HUES48 (cell line): Measurements from ENCODE around the gene CCDC40.

Experiments used
- H3K27ac ChIP-seq: one replicate; pipeline ENCODE4 v1.7.0; 2013; ENCODE audit warnings: low read depth, low read length, inconsistent platforms
- H3K27me3 ChIP-seq: 2 replicates; pipeline ENCODE4 v1.6.1; 2013; ENCODE audit warnings: mild to moderate bottlenecking, low read length; ENCODE audit not compliant: control insufficient read depth, insufficient read depth
- H3K36me3 ChIP-seq: 2 replicates; pipeline ENCODE4 v1.6.1; 2013; ENCODE audit warnings: low read length; ENCODE audit not compliant: control insufficient read depth, insufficient read depth
- H3K4me1 ChIP-seq: 2 replicates; pipeline ENCODE4 v1.6.1; 2013; ENCODE audit warnings: mild to moderate bottlenecking, low read length; ENCODE audit not compliant: control insufficient read depth, insufficient read depth
- H3K4me3 ChIP-seq: 2 replicates; pipeline ENCODE4 v1.5.1; 2013; ENCODE audit warnings: mild to moderate bottlenecking, low read depth, low read length
- H3K9ac ChIP-seq: 2 replicates; pipeline ENCODE4 v1.6.1; 2013; ENCODE audit warnings: mild to moderate bottlenecking, low read depth, low read length, moderate library complexity
- H3K9me3 ChIP-seq: 2 replicates; pipeline ENCODE4 v1.6.1; 2013; ENCODE audit warnings: low read length; ENCODE audit not compliant: control insufficient read depth, insufficient read depth

The CCDC40 gene

DNA sequence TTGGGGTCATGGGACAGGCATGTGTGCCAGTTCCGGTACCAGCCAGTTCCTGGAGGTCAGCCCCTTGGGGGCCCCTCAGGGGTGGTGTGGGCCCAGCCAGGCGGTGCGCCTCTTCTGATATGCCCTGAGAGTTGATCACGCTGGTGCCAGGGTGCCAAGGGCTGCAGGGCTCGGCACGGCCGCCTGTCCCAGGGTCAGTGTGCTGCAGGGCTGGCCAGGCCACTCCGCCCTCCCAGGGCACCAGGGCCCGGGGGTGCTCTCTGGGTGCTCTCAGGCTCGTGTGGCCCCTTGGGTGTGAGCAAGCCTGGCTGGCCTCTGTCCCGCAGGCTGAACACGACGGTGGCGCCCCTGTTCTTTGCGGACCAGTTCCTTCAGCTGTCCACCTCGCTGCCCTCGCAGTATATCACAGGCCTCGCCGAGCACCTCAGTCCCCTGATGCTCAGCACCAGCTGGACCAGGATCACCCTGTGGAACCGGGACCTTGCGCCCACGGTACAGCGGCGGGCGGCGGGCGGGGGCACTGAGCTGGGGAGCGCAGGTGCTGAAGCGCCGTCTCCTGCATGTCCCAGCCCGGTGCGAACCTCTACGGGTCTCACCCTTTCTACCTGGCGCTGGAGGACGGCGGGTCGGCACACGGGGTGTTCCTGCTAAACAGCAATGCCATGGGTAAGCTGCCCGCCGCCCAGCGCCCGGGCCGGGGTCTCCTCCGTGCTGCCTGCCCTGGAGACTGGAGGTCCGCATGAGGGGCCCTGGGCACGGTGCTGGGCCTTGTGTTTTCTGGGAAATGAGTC, 71.0 kb downstream of the CCDC40 start:
- Histone ChIP-seq H3K27ac (no peak overlapping the region), H3K4me1 (no peaks in the 10 kb centered on the region; the same call in 1 of the 2 replicates), H3K9ac (no peak overlapping the region), H3K27me3 (no peaks in the 10 kb centered on the region), H3K9me3 (no peaks in the 10 kb centered on the region), H3K36me3 (no peaks in the 10 kb centered on the region), H3K4me3 (no peak overlapping the region)

DNA sequence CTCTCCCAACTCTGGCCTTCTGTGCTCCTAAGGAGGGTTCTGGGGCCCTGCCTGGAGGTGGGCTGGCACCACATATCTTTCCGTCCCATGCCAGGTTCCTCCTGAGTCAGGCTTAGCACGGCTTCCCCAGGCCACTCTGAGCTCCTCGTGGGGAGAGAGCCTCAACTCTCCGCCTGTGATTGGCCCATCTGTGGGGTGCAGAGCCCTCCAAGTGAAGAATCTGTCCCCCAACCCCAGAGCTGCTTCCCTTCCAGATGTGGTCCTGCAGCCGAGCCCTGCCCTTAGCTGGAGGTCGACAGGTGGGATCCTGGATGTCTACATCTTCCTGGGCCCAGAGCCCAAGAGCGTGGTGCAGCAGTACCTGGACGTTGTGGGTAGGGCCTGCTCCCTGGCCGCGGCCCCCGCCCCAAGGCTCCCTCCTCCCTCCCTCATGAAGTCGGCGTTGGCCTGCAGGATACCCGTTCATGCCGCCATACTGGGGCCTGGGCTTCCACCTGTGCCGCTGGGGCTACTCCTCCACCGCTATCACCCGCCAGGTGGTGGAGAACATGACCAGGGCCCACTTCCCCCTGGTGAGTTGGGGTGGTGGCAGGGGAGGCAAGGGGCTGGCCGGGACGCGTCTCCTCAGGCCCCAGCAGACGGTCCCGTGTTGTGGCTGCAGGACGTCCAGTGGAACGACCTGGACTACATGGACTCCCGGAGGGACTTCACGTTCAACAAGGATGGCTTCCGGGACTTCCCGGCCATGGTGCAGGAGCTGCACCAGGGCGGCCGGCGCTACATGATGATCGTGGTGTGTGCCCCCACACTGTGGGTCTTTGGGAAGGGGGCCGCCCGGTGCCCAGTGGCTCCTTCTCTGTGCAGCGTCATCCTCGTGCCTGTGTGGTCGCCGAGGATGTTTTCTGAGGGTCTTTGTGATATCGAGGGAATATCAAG, 71.9 kb downstream of the CCDC40 start:
- Histone ChIP-seq H3K4me1 (peaks cover 2% of the 10 kb centered on the region), H3K9ac (no peak overlapping the region), H3K27ac (no peak overlapping the region), H3K27me3 (no peaks in the 10 kb centered on the region), H3K36me3 (no peaks in the 10 kb centered on the region), H3K4me3 (no peak overlapping the region), H3K9me3 (no peaks in the 10 kb centered on the region)

DNA sequence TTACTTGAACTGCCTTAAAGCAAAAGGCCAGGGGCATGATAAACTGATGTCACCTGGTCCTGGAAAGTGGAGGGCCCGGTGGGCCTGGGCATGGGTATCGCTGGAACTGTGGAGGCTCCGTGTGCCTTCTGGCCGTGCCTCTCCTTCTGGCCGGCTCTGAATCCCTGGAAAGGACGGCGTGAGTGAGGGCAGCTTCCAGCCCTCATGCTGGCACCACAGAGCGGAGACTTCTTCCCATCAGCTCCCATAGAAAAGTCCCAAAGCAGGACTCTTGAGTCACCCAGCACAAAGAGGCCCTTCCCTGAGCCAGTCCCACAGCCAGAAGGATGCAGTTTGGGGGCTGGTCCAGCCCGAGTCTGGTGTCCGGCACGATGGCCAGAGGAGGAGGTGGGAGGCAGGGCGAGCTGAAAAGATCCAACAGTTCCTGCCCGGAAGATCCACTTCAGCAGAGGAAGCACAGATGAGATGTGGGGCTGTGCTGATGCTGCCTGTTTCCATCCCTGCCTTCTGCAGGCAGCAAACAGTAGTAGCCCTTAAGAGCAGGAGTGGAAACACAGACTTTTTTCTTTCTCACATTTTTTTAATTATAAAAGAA, 72.7 kb downstream of the CCDC40 start:
- H3K9me3 ChIP-seq: no peaks in the 10 kb centered on the region
- no peak overlapping the region for H3K4me3 ChIP-seq
- no peaks in the 10 kb centered on the region for H3K36me3 ChIP-seq
- no peak overlapping the region for H3K9ac ChIP-seq
- peaks cover 3% of the 10 kb centered on the region for H3K4me1 ChIP-seq
- H3K27ac ChIP-seq: no peak overlapping the region
- H3K27me3 ChIP-seq: no peaks in the 10 kb centered on the region

DNA sequence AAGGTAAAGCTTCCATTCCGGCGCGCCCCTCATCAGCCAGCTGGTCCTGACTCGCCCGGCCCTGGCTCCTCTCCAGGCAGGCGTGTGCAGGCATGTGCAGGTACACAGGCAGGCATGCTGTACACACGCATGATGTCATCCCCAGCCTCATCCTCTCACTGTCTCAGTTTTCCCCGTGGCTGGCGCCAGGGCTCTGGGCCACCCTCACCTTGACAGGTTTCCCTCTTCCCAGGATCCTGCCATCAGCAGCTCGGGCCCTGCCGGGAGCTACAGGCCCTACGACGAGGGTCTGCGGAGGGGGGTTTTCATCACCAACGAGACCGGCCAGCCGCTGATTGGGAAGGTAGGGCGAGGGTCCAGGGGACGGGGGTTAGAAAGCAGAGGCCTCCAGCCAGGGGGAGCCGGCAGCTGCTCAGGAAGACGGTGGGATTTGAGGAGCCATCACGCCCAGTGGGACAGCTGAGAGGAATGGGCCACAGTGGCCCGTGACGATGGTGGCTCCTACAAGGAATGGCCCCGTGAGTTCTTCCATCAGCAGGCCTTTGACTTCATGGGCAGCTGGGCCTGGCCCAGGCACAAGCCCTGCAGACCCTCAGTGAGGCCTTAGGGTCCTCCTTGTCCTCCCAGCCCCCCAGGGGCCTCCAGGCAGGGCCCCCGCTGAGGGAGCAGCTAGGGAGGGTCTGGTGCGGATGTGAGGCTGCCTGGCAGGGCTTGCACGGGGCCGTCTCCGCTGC, 73.4 kb downstream of the CCDC40 start:
- Histone ChIP-seq H3K4me3 (no peak overlapping the region), H3K4me1 (peaks cover 3% of the 10 kb centered on the region), H3K27me3 (no peaks in the 10 kb centered on the region), H3K27ac (no peak overlapping the region), H3K36me3 (no peaks in the 10 kb centered on the region), H3K9me3 (no peaks in the 10 kb centered on the region), H3K9ac (no peak overlapping the region)

DNA sequence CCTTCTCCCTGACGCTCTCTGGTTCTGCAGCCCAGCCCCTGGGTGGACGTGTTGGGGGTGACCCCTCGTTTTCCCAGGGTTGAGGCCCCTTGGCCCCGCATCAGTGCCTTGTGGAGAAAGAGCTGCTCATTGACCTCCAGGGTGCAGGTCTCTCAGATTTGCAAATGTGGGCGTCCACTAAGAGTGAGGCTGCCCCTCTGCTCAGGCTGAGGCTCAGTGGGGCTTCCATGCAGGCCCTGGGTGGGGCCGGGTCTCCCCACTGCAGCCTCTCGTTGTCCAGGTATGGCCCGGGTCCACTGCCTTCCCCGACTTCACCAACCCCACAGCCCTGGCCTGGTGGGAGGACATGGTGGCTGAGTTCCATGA, 74.0 kb downstream of the CCDC40 start:
- Histone ChIP-seq H3K4me3 (no peak overlapping the region), H3K36me3 (no peaks in the 10 kb centered on the region)

DNA sequence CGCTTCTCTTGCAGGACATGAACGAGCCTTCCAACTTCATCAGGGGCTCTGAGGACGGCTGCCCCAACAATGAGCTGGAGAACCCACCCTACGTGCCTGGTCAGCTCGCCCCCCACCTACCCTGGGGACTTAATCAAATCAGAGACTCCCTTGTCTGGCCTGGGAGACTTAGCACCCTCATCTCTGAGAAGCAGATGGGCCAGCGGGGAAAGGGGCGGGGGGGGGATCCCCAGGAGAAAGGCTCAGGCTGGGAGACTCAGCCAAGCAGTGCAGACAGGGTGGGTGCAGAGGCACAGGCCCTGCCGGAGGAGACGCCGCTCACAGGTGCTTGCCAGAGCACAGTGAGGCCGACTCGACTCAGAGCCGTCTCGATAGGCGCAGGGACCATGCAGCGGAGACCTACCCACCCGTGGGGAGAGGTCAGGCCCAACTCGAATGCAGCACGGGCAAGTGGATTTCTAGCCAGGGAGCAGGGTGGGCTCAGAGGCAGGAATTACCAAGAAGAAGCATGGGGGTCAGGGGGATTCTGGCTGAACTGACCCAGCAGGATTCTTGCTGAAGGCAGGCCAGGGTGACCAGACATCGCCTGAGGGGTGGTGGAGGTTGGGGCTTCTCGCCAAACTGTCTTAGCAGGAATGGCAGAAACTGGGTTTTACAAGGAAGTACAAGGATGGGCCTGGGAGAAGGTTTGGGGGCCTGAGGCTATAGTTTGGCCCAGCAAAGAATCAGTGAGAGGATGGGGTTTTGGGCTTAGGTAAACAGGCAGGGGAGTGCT, 74.7 kb downstream of the CCDC40 start:
- Histone ChIP-seq H3K9me3 (no peaks in the 10 kb centered on the region), H3K27ac (no peak overlapping the region), H3K4me1 (peaks cover 3% of the 10 kb centered on the region), H3K27me3 (no peaks in the 10 kb centered on the region), H3K36me3 (no peaks in the 10 kb centered on the region), H3K9ac (no peak overlapping the region), H3K4me3 (no peak overlapping the region)

More for the DNA sequence above, 74.0 kb downstream of the CCDC40 start:
- Histone ChIP-seq H3K9ac (no peak overlapping the region), H3K27me3 (no peaks in the 10 kb centered on the region), H3K4me1 (peaks cover 3% of the 10 kb centered on the region), H3K9me3 (no peaks in the 10 kb centered on the region), H3K27ac (no peak overlapping the region)

DNA sequence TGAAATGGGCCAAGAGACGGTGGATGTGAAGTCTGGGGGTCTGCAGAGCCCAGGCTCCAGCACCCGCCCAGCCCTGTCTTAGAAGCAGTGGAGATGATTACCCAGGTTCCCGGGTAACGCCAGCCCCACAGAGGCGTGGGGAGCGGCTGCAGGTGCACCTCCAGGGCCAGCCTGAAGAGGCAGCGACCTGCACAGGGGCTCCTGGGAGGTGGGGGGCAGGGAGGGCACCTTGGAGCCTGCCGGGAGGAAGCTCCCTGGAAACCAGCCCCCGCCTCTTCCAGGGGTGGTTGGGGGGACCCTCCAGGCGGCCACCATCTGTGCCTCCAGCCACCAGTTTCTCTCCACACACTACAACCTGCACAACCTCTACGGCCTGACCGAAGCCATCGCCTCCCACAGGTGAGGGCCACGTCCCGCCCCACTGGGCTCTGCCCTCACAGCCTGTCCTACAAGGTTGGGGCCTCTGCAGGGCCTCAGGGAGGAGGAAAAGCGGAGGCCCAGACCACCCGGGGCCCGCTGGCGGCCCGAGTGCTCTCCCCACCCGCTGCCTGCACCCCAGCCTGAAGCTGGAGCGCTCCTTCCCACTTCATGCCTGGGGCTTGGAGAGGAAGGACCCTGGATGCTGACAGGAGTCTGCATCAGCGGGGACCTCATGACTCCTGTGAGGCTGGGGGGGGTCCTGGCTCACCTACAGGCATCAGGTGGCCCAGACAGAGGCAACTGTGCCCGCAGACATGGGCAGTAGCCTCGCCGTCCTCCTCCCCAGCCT, 75.4 kb downstream of the CCDC40 start:
- Histone ChIP-seq H3K9me3 (no peaks in the 10 kb centered on the region), H3K27me3 (no peaks in the 10 kb centered on the region), H3K27ac (no peak overlapping the region), H3K4me1 (peaks cover 3% of the 10 kb centered on the region), H3K36me3 (no peaks in the 10 kb centered on the region), H3K4me3 (no peak overlapping the region), H3K9ac (no peak overlapping the region)

DNA sequence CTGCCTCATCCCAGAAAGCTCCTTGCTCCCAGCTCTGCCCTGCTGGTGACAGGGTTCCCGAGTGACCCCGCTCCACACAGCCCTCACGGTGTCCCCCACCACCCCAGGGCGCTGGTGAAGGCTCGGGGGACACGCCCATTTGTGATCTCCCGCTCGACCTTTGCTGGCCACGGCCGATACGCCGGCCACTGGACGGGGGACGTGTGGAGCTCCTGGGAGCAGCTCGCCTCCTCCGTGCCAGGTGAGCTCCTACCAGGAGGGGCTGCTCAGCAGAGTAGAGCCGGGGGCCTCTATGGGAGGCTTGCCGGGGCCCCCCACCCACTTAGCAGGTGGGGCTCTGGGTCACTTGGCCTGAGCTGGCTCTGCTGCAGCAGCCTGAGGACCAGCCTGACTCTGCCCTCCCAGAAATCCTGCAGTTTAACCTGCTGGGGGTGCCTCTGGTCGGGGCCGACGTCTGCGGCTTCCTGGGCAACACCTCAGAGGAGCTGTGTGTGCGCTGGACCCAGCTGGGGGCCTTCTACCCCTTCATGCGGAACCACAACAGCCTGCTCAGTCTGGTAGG, 76.1 kb downstream of the CCDC40 start:
- H3K4me3 ChIP-seq: no peak overlapping the region
- H3K27ac ChIP-seq: no peak overlapping the region
- no peaks in the 10 kb centered on the region for H3K27me3 ChIP-seq
- no peaks in the 10 kb centered on the region for H3K9me3 ChIP-seq
- H3K9ac ChIP-seq: no peak overlapping the region
- no peaks in the 10 kb centered on the region for H3K36me3 ChIP-seq
- peaks cover 3% of the 10 kb centered on the region for H3K4me1 ChIP-seq

DNA sequence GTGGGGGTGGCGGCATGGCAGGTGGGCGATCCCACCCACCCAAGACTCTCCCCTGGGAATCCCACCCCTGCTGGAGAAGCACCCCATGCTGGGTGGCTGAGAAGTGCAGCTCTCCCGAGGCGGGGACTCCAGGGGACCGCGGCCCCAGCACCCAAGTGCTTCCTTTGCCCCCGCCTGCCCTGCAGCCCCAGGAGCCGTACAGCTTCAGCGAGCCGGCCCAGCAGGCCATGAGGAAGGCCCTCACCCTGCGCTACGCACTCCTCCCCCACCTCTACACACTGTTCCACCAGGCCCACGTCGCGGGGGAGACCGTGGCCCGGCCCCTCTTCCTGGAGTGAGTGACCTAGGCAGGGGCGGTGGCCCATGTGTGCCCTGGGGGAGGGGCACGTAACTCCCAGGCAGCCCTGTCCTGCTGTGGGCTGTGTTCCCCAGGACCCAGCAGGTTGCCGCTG, 76.6 kb downstream of the CCDC40 start:
- H3K9me3 ChIP-seq: no peaks in the 10 kb centered on the region
- H3K27ac ChIP-seq: no peak overlapping the region
- H3K27me3 ChIP-seq: no peaks in the 10 kb centered on the region
- no peak overlapping the region for H3K4me3 ChIP-seq
- peaks cover 3% of the 10 kb centered on the region for H3K4me1 ChIP-seq
- no peak overlapping the region for H3K9ac ChIP-seq
- no peaks in the 10 kb centered on the region for H3K36me3 ChIP-seq
